ENCODE measurements around the gene POMGNT2.

GRCh38 chr3:43077261-43077660 lies 28.6 kb downstream of the POMGNT2 start:
- TF ChIP-seq, protein P1, sequence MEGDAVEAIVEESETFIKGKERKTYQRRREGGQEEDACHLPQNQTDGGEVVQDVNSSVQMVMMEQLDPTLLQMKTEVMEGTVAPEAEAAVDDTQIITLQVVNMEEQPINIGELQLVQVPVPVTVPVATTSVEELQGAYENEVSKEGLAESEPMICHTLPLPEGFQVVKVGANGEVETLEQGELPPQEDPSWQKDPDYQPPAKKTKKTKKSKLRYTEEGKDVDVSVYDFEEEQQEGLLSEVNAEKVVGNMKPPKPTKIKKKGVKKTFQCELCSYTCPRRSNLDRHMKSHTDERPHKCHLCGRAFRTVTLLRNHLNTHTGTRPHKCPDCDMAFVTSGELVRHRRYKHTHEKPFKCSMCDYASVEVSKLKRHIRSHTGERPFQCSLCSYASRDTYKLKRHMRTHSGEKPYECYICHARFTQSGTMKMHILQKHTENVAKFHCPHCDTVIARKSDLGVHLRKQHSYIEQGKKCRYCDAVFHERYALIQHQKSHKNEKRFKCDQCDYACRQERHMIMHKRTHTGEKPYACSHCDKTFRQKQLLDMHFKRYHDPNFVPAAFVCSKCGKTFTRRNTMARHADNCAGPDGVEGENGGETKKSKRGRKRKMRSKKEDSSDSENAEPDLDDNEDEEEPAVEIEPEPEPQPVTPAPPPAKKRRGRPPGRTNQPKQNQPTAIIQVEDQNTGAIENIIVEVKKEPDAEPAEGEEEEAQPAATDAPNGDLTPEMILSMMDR (IDR thresholded peaks at IDR 0.05): no peak
- no peak for TF ChIP-seq EZH2 (IDR thresholded peaks at IDR 0.05; ENCODE audit: borderline replicate concordance, insufficient read depth, low read depth, low read length, poor library complexity, severe bottlenecking)
